T-helper 2 cell treated with Interferon-gamma antibody and Interleukin-4, amounts not matched to agents 5 μg/mL and 100 μg/mL, for 36 hours (primary cell): Measurements from ENCODE around the gene PRDM16.
A peak's percentile ranks its signal among the peaks of the same experiment; 100 is the strongest.

Experiments
- DNase-seq: peaks from one replicate; pipeline ENCODE4 v3.0.0; 2021; ENCODE audit warnings: low spot score
- H3K27ac Mint-ChIP-seq: one replicate; pipeline ENCODE4 v1.8.0; 2021; ENCODE audit warnings: mild to moderate bottlenecking, mixed read lengths
- H3K27me3 Mint-ChIP-seq: one replicate; pipeline ENCODE4 v1.8.0; 2021; ENCODE audit warnings: low read depth, mixed read lengths
- H3K36me3 Mint-ChIP-seq: one replicate; pipeline ENCODE4 v1.8.0; 2021; ENCODE audit warnings: low read depth, mixed read lengths
- H3K4me1 Mint-ChIP-seq: one replicate; pipeline ENCODE4 v1.8.0; 2021; ENCODE audit warnings: low read depth, mixed read lengths
- H3K4me3 Mint-ChIP-seq: one replicate; pipeline ENCODE4 v1.8.0; 2022; ENCODE audit warnings: mild to moderate bottlenecking, moderate library complexity, mixed read lengths
- H3K9me3 Mint-ChIP-seq: one replicate; pipeline ENCODE4 v1.8.0; 2021; ENCODE audit warnings: mixed read lengths

PRDM16 gene

DNA sequence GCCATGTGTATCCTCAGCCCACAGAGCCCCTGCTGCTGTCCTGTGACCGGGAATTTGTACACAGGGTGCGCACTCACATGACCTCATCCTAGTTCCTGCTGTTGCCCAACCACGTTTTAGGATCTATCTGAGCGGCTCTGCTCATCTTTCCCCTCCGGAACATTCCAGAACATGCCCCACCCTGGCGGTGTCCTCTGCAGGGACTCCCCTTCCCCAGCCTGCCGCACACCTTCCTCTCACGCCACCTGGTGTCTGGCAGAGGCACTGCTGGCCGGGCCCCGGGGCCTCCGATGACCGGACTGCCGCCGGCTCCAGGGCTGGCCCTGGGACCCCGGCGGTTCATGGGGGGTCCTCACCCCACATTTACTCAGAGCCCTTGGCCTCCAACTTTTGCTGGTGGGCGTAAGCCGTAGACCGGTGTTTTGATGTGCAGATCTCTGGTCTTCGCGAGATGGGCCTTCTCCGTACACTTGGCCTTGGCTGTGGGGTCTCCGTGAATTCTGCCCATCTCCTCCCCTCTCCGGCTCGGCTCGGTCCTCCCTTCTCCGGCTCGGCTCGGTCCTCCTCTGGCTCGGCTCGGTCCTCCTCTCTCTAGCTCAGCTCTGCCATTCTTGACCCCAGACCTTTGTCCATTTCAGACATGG is 414.9 kb downstream of the PRDM16 start:
- Mint-ChIP-seq H3K9me3 (peaks cover 4% of the 10 kb centered on the region), H3K27me3 (no peaks in the 10 kb centered on the region), H3K4me1 (no peaks in the 10 kb centered on the region), H3K27ac (no peak overlapping the region), H3K4me3 (no peak overlapping the region), H3K36me3 (no peaks in the 10 kb centered on the region)
- peak; percentile 12 for DNase-seq

DNA sequence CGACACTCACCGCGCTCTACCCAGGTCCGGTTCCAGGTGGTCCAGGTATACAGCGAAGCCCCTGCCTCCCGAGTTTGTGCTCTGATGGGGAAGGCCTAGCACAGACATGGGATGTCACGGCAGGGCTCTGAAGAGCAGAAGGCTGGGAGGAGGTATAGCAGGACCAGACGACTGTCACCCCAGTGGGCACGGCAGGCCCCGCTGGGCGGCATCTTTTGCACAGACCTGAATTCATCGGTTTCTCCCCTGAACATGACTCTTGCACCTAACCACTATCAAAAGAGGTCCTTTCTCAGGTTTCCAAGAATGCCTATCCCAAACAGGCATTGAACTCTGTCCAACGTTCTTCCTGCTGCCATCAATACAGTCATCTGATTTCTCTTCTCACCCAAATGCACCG is 416.0 kb downstream of the PRDM16 start:
- Mint-ChIP-seq H3K4me3 (no peak overlapping the region), H3K27me3 (no peaks in the 10 kb centered on the region), H3K36me3 (no peaks in the 10 kb centered on the region), H3K9me3 (peaks cover 6% of the 10 kb centered on the region), H3K4me1 (no peaks in the 10 kb centered on the region), H3K27ac (no peak overlapping the region)
- DNase-seq = no peak
